GM21723 (cell line): ENCODE measurements around the gene MXD4.
"Not testable (repeated sequence)": the region's sequence is repeated elsewhere in the genome, so short reads cannot be mapped to it uniquely, and the experiment has no call there.

Experiments
- ATAC-seq: cut with Tn5 transposase; IDR thresholded peaks from one replicate; pipeline ENCODE4 v1.9.1; 2021; ENCODE audit warnings: mild to moderate bottlenecking, moderate library complexity; ENCODE audit not compliant: unreplicated experiment

MXD4 gene

GRCh38 chr4:2275546-2276251 lies 13.8 kb upstream of the MXD4 start:
- ATAC-seq: no peak

- ATAC-seq: not testable (repeated sequence)
Measured at GRCh38 chr4:2275044-2275397, 13.1 kb upstream of the MXD4 start.

- no peak for ATAC-seq
Measured at GRCh38 chr4:2274320-2275043, 12.6 kb upstream of the MXD4 start.

GRCh38 chr4:2273657-2274319 lies 11.9 kb upstream of the MXD4 start:
- no peak for ATAC-seq

GRCh38 chr4:2273221-2273620 lies 11.3 kb upstream of the MXD4 start:
- ATAC-seq: no peak

GRCh38 chr4:2272828-2273120 lies 10.9 kb upstream of the MXD4 start:
- no peak for ATAC-seq

- no peak for ATAC-seq
Measured at GRCh38 chr4:2272026-2272827, 10.3 kb upstream of the MXD4 start.

- ATAC-seq: no peak
Measured at GRCh38 chr4:2271279-2272025, 9.5 kb upstream of the MXD4 start.

GRCh38 chr4:2270341-2271165 lies 8.6 kb upstream of the MXD4 start:
- no peak for ATAC-seq

- no peak for ATAC-seq
Measured at GRCh38 chr4:2269618-2270163, 7.8 kb upstream of the MXD4 start.

- ATAC-seq: no peak
Measured at GRCh38 chr4:2269206-2269531, 7.3 kb upstream of the MXD4 start.

- no peak for ATAC-seq
Measured at GRCh38 chr4:2268357-2269205, 6.7 kb upstream of the MXD4 start.

GRCh38 chr4:2267841-2268240 lies 5.9 kb upstream of the MXD4 start:
- no peak for ATAC-seq

GRCh38 chr4:2267320-2267811 lies 5.5 kb upstream of the MXD4 start:
- ATAC-seq: no peak

- ATAC-seq: no peak
Measured at GRCh38 chr4:2266821-2267220, 4.9 kb upstream of the MXD4 start.

GRCh38 chr4:2266181-2266580 lies 4.3 kb upstream of the MXD4 start:
- ATAC-seq: no peak

GRCh38 chr4:2265113-2266110 lies 3.5 kb upstream of the MXD4 start:
- no peak for ATAC-seq
